Vagina (tissue), 2 donors: ENCODE results near the gene FCGR2B.
"Not testable (repeated sequence)": the region's sequence is repeated elsewhere in the genome, so short reads cannot be mapped to it uniquely, and the experiment has no call there.

Experiments
- CTCF ChIP-seq, 3 experiments: fragments of 450-650 bp in 2 of 3; fragments of 200-600 bp in 1 of 3; sonication (generic) in 1 of 3; IDR thresholded peaks; one replicate each; pipeline ENCODE4 v1.5.1; 2017 to 2019; ENCODE audit warnings: antibody characterized with exemption in 3 of 3, mild to moderate bottlenecking in 2 of 3, moderate library complexity in 2 of 3
- POLR2A ChIP-seq, 2 donors: fragments of 450-650 bp; IDR thresholded peaks; one replicate each; pipeline ENCODE4 v1.6.1; 2017; ENCODE audit warnings: antibody characterized with exemption in 2 of 2, mild to moderate bottlenecking in 2 of 2, moderate library complexity in 2 of 2
- POLR2AphosphoS5 ChIP-seq, 2 donors: sonication (generic); formaldehyde crosslinking; IDR thresholded peaks; one replicate each; pipeline ENCODE4 v1.9.0; 2017; ENCODE audit warnings: antibody characterized with exemption in 2 of 2, mild to moderate bottlenecking in 2 of 2, low read depth in 1 of 2; ENCODE audit not compliant: insufficient read depth in 1 of 2

DNA sequence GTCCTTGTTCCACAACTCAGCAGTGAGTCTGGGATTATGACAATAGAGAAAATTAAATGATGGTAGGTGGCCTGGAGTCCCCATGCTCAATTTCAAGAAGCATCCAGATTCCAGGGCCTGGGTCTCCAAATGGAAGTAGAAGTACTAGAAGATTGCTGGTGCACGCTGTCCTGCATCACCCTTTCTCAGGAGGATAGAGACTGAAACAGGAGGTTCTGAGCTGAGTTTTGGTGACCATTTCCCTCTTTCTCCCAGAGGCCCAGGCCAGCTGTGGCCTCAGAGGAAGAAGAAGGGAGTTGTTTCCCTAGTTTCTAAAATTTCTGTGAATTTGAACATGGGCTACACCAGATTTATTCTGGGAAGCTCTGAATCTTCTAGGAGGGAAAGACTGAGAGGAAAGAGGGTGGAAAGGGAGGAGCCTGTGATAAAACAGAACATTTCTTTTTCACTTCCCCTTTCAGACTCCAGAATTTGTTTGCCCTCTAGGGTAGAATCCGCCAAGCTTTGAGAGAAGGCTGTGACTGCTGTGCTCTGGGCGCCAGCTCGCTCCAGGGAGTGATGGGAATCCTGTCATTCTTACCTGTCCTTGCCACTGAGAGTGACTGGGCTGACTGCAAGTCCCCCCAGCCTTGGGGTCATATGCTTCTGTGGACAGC, at the start of gene FCGR2B:
- TF ChIP-seq CTCF (IDR thresholded peaks at IDR 0.05); POLR2A (IDR thresholded peaks at IDR 0.05); POLR2AphosphoS5 (IDR thresholded peaks at IDR 0.05; ENCODE audit: insufficient read depth in 1 of 2, low read depth in 1 of 2): not testable (repeated sequence)
